ENCODE data around the gene BRCC3.

Gene BRCC3

GRCh38 chrX:155070975-155071693 is at the start of gene BRCC3, which contains the start of the genes CMC4 and MTCP1:
BRCC3 (plus strand) TSS chrX:155071508; CDS start chrX:155071528, 20 bp downstream.
CMC4 (minus strand) TSS chrX:155071136; CDS start chrX:155064023, 7,113 bp downstream.
MTCP1 (minus strand) TSS chrX:155071136; CDS start chrX:155066010, 5,126 bp downstream.
- peak; percentile 63 for DNase-seq (ENCODE audit: low read depth)

- DNase-seq (ENCODE audit: low read depth): no peak
Measured at GRCh38 chrX:155022585-155022984, 48.7 kb upstream of the BRCC3 start, which contains the start of gene F8. F8 (minus strand) TSS chrX:155022723; CDS start chrX:155022552, 171 bp downstream.

- no peak for DNase-seq (ENCODE audit: low read depth)
Measured at GRCh38 chrX:155023907-155024833, 47.1 kb upstream of the BRCC3 start.

GRCh38 chrX:155026420-155026726 is 44.9 kb upstream of the BRCC3 start:
- no peak for DNase-seq (ENCODE audit: low read depth)

- DNase-seq (ENCODE audit: low read depth): peak; percentile 89
Measured at GRCh38 chrX:155026727-155027508, 44.4 kb upstream of the BRCC3 start, which contains the start of gene FUNDC2. FUNDC2 (plus strand) TSS chrX:155026844; CDS start chrX:155026939, 95 bp downstream.

GRCh38 chrX:155027509-155028066 is 43.7 kb upstream of the BRCC3 start:
- no peak for DNase-seq (ENCODE audit: low read depth)

- DNase-seq (ENCODE audit: low read depth): no peak
Measured at GRCh38 chrX:155028129-155028528, 43.2 kb upstream of the BRCC3 start.

GRCh38 chrX:155028877-155029291 is 42.4 kb upstream of the BRCC3 start:
- DNase-seq (ENCODE audit: low read depth): no peak

GRCh38 chrX:155031657-155032056 is 39.7 kb upstream of the BRCC3 start:
- DNase-seq (ENCODE audit: low read depth): no peak

- no peak for DNase-seq (ENCODE audit: low read depth)
Measured at GRCh38 chrX:155035688-155036087, 35.6 kb upstream of the BRCC3 start.

- DNase-seq (ENCODE audit: low read depth): no peak
Measured at GRCh38 chrX:155046129-155046810, 25.0 kb upstream of the BRCC3 start.

GRCh38 chrX:155046811-155047528 is 24.3 kb upstream of the BRCC3 start:
- DNase-seq (ENCODE audit: low read depth): no peak

- no peak for DNase-seq (ENCODE audit: low read depth)
Measured at GRCh38 chrX:155048977-155049619, 22.2 kb upstream of the BRCC3 start.

GRCh38 chrX:155052738-155053498 is 18.4 kb upstream of the BRCC3 start:
- no peak for DNase-seq (ENCODE audit: low read depth)

- DNase-seq (ENCODE audit: low read depth): no peak
Measured at GRCh38 chrX:155053656-155054055, 17.7 kb upstream of the BRCC3 start.

GRCh38 chrX:155054255-155054654 is 17.1 kb upstream of the BRCC3 start:
- no peak for DNase-seq (ENCODE audit: low read depth)

GRCh38 chrX:155055494-155055893 is 15.8 kb upstream of the BRCC3 start:
- no peak for DNase-seq (ENCODE audit: low read depth)

- DNase-seq (ENCODE audit: low read depth): no peak
Measured at GRCh38 chrX:155056471-155056870, 14.8 kb upstream of the BRCC3 start.
